HPDE6-E6E7 (cell line): ENCODE data around the gene ZBTB32.

Experiments
- DNase-seq: peaks from one replicate; pipeline ENCODE4 v3.0.0; 2011; ENCODE audit warnings: missing footprints; ENCODE audit errors: extremely low spot score

The ZBTB32 gene

DNA sequence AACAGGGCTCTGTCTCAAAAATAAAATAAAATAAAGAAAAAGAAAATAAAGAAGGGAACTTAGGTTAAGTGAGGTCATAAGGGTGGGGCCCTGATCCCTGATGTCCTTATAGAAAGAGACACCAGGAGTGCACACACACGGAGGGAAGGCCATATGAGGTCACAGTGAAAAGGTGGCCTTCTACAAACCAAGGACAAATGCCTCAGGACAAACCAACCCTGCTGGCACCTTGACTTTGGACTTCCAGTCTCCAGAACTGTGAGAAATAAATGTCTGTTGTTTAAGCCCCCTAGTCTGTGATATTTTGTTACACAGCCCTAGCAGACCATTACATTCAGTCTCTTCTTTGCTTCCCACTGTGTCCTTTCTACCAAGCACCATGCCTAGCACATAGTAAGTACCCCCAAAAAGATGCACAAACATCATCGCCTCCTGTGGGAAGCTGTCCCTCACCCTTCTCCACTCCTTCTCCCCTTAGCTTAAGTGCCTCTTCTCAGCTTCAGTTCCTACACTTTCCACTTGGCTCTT, 8.4 kb upstream of the ZBTB32 start:
- no peak for DNase-seq

DNA sequence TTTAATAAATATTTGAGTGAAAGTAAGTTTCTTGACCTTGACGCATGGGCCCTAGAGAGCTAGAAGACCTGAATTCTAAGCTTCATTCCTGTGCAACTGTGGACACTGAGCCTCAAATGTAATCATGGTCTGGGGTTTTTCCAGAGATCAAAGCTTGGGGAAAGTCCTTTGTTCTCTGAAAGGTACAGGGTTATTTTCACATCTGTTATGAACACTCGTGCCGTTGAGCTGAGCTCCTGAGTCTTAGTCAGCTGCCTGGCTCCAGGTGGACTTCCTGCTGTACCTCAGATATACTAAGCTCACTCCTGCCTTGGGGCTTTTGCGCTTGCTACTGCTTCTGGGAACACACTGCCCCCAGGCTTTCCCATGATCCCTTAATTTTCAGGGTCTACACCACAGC, 7.5 kb upstream of the ZBTB32 start:
- DNase-seq = no peak

DNA sequence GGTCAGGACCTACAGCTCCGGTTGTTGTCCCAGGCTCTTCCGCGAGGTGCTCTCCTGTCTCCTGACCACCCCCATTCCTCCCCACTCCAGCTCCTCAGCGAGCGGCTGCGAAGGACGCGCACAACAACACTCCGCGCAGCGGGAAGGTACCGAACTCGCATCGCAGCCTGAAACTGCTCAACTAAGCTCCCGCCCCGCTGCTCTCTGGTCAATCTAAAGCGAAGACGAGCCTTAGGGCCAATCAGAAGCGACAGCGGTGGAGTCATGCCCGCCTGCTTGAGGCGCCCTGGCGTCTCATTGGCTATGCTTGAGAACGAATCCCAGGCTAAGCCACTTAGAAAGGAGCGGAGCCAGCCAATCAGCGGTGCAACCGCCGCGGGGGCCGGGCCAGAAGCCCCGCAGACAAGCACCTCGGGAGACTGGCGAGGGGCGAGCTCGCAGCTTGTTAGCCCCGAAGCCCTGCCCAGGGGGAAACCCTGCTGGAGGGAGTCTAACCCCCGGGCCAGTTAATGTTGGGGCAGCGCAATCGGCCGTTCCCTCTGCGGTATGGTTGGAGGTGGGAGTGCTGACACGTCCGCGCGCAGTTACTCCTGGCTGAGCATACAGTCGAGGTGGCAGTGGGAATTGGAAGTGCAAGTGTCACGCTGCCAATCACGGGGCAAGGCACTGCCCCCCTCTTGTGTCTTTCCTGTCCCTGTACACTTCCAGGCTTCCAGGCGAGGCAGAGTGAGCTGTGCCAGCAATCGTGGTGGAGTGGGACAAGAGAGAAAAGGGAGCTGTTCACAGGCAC, 1.9 kb upstream of the ZBTB32 start:
- peak; percentile 98 for DNase-seq

DNA sequence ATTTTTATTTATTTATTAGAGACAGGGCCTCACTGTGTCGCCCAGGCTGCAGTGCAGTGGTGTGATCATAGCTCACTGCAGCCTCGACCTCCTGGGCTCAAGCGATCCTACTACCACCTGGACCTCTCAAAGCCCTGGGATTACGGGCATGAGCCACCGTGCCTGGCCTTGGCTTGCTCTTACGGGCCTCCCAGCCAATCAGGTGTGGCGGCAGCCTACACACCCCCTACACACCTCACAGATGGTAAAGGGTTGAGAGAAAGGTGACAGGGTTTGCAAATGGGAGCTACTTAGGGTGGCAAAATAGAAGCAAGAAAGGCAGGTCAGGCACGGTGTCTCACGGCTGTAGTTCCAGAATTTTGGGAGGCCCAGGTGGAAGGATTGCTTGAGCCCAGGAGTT, 1.0 kb upstream of the ZBTB32 start:
- no peak for DNase-seq

DNA sequence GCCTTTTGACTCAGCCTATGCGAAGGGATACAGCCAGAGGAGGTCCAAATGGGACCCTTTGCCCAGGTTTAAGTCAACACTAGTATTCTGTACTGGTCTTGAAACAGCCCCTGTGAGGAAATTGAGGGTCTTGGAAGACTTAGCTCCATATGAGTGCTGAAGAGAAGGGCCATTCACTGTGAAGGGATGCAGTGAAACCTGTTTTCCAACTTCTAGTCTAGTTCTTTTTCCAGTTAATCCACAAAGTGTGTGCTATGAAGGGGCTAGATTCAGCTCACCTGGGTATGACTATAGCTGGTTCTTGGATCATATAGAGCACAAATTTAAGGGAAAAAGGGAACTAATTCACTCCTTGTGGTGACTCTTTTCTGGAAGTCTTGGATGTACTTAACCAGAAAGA, 4.0 kb downstream of the ZBTB32 start:
- DNase-seq = no peak

DNA sequence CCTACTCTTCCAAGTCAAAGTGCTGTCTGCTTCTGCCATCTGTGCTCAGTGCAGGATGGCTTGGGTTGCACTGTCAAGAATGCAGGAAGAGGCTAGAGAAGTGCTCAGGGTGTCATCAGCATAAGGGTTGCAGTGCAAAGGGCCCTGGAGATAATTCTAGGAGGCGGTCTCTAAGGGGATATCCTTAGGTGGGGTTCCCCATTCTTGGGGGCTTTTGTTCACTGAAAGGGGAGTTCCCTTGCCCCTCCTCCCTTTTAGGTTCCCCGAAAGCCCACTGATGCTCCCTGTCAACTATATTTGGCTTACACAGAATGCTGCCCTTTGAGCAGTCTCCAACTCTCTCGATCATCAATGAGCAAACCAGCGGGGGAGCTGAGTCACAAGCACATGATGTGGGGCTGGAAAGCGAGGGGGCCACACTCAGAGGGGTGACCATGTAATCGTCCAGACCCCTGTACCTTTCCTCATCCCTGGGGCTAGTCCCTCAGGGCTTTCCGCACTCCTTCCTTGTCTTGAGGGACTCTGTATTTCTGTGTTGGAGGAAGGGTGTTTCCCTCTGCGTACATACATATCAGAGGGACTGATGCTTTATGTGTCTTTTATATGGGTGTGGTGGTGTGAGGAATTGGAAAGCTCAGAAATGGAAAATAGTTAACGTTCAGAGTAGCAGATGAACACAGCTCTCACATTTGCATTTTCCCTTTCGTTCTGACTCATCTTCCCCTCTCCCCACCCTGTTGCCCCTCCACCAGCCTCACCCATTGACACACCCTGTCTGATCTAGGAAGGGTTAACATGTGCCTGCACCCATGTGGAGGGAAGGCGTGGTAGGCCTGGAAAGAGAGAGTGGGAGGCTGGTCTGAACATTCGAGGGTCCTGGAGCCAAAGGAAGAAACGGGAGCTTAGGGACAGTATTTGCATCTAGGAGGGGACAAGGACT, 6.7 kb downstream of the ZBTB32 start:
- DNase-seq = no peak

DNA sequence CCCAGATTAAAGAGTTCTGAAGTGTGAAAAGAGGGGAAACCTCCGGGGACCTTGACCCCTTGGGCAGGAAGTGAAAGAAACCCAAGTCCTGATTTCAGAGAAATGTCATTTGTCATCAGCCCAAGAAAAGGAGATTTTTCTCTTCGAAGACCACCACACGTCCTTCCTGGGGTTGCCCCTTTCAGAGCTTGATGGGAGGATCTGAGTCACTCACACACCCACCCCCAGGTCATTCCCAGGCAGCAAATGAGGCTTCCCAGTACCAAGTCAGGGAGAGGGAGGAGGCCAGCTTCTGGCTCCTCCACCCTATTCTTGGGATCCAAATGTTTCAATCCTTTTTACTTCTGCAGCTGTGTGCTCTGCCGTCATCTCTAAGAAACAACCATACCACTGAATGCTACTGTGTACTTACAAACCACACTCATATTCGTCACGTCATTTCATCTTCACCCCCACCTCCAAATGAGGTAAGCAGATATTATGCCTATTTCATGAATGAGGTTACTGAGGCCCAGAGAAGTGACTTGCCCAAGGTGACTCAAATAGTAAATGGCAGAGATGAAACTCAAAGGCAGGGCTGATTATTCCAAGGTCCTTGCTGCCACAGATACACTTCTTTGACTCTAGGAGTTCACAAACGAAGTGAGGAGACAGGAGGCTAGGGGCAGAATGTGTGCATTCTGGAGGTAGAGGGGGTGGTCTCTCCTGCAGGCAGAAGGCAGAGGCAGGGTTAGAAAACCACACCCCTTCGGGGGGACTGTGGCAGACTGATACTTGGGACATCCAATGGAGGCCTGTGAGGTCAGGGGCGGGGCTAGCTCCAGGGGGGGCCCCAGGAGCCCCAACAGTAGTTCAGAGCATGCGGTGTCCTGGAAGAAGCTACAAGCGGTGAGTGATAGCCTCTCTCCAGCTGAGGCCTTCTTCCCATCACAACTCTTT, 8.5 kb downstream of the ZBTB32 start:
- no peak for DNase-seq

DNA sequence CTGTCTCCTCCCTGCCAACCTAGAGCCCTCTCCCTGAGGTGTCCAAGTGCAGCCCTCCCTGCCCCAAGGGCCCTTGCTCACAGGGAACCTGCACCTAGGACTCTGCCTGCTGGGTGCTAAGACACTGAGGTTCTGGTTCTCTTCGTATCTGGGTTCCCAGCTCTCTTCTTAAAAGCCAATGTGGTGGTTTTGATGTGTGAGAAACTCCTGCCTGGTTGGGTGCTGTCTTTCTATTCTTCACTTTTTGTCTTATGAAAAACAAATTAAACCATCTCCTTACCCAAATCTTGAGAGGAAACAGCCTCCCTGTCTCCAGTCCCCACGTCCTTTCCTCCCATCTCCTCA, 9.1 kb downstream of the ZBTB32 start:
- no peak for DNase-seq

DNA sequence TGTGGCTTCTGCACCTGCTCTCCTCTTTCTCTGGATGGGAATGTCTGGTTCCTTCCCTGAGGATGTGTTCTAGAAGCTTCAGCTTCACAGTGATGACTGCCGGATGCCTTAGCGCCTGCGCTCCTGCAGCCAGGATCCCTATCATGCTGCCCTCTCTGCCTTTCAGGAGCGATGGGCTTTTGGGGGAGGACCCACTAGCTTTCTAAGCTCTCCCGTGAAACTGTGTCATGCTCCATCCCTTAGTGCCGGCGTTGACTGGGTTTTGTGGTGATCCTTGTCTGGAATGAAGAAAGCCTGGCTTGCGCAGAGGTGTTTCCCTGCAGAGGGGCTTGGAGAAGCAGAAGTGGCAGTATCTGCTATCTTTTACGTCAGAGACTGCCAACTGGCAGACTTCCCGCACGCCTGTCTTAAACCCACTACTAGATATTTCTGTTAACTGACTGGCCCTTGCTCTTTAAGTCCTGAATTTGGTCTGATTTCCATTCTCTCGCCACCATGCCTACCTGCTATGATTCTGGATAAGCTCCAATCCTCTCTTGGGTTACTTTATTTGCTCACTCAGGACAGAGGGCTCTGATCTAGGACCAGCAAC, 9.6 kb downstream of the ZBTB32 start:
- DNase-seq = no peak

DNA sequence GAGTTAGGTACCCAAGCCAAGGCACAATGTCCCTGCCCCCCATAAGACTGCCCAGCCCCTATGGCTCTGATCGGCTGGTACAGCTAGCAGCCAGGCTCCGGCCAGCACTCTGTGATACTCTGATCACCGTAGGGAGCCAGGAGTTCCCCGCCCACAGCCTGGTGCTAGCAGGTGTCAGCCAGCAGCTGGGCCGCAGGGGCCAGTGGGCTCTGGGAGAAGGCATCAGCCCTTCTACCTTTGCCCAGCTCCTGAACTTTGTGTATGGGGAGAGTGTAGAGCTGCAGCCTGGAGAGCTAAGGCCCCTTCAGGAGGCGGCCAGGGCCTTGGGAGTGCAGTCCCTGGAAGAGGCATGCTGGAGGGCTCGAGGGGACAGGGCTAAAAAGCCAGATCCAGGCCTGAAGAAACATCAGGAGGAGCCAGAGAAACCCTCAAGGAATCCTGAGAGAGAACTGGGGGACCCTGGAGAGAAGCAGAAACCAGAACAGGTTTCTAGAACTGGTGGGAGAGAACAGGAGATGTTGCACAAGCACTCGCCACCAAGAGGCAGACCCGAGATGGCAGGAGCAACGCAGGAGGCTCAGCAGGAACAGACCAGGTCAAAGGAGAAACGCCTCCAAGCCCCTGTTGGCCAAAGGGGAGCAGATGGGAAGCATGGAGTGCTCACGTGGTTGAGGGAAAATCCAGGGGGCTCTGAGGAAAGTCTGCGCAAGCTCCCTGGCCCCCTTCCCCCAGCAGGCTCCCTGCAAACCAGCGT, 10.4 kb downstream of the ZBTB32 start:
- no peak for DNase-seq

DNA sequence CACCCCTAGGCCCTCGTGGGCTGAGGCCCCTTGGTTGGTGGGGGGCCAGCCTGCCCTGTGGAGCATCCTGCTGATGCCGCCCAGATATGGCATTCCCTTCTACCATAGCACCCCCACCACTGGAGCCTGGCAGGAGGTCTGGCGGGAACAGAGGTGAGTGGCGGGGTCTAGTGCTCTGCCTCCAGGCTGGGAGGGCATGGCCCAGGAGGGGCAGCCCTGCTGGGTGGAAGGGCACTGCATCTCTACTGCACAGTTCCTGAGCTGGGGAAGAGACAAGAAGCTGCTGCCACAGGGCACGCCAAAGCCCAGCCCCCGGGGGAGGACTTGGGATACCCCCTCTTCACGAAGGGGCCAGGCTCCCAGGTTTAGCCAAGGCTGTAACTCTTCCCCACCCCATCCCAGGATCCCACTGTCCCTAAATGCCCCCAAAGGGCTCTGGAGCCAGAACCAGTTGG, 11.0 kb downstream of the ZBTB32 start:
- DNase-seq = no peak

DNA sequence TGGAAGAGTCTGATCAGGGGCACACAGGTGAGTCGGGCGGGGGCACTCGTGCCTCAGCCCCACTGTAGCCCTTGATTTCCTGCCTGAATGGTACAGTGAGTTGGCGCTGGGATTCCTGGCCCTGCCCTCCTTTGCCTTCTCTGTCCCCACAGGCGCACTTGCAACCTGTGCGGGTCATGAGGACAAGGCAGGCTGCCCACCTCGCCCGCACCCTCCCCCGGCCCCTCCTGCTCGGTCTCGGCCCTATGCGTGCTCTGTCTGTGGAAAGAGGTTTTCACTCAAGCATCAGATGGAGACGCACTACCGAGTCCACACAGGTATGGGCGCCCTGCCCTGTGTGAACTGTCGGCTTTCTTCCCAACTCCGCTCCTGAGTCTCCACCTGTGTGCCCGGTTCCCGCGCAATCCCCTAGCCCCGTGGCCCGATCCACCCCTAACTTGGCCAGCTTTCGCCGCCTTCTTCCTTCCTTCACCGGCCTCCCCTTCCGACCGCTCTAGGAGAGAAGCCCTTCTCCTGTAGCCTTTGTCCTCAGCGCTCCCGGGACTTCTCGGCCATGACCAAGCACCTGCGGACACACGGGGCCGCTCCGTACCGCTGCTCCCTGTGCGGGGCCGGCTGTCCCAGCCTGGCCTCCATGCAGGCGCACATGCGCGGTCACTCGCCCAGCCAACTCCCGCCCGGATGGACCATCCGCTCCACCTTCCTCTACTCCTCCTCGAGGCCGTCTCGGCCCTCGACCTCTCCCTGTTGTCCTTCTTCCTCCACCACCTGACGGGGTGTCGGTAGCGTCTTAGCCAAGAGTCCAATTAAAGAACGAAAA, 11.8 kb downstream of the ZBTB32 start:
- DNase-seq = peak; percentile 49

DNA sequence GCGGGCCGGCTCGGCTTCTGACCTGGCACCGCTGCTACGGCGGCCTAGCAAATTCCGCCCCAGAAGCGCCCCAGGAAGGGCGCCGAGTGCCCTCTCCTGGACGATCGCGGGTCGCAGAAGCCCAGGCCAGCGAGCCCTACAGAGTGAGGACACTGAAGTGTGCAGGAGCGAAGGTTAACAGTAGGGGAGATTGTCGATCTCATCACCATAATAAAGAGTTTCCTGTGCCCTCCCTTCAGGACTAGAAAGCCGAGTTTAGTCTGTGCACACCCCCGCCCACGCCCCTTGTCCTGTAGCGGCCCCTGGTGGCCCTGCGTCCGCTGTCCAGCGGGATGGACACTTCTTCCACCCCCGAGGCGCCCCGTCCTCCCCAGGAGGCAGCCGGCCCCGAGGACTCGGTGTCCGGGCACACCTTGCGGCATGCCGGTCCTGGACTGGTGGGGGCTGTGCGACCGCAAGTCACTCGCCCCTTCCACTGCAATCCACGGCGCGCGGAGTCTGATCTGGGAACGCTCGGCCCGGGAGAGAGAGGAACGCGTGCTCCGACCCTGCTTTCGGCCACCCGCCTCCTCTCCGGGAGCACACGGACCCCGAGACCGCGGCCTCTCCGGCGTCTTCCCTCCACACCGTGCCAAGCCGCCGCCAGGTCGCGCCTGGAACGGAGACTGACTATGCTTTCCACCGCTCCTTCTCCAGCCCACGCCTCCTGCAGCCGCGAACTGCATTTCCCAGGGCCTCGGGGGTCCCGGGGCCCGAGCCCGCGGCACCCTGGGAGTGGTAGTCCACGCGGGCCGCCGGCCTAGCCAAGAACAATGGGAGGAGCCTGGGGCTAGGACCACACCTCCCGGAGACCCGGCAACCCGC, 12.7 kb downstream of the ZBTB32 start:
- DNase-seq = peak; percentile 98

DNA sequence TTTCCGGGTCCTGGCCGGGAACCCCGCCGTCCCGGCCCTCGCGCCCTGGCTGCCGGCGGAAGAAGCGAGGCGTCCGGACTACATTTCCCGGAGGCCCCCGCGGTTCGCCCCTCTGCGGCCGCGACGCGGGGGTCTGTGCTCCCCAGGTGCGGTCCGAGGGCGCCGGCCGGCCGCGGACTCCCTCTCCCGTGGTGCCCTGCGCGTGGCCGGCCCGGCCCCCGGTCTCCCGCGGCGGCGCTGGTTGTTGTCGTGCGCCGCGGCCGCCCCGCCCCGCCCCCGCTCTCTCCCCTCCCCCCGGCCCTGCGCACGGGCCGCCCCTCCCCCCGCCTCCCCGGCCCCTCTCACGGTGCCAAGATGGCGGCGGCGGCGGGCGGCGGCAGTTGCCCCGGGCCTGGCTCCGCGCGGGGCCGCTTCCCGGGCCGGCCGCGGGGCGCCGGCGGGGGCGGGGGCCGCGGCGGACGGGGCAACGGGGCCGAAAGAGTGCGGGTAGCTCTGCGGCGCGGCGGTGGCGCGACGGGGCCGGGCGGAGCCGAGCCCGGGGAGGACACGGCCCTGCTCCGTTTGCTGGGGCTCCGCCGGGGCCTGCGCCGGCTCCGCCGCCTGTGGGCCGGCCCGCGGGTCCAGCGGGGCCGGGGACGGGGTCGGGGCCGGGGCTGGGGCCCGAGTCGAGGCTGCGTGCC, 13.4 kb downstream of the ZBTB32 start, which contains the start of gene KMT2B:
TSS of gene KMT2B (plus strand) at position 339 of the 680 bp plus-strand sequence. CDS start at position 355, 16 bp downstream.
- DNase-seq = no peak

DNA sequence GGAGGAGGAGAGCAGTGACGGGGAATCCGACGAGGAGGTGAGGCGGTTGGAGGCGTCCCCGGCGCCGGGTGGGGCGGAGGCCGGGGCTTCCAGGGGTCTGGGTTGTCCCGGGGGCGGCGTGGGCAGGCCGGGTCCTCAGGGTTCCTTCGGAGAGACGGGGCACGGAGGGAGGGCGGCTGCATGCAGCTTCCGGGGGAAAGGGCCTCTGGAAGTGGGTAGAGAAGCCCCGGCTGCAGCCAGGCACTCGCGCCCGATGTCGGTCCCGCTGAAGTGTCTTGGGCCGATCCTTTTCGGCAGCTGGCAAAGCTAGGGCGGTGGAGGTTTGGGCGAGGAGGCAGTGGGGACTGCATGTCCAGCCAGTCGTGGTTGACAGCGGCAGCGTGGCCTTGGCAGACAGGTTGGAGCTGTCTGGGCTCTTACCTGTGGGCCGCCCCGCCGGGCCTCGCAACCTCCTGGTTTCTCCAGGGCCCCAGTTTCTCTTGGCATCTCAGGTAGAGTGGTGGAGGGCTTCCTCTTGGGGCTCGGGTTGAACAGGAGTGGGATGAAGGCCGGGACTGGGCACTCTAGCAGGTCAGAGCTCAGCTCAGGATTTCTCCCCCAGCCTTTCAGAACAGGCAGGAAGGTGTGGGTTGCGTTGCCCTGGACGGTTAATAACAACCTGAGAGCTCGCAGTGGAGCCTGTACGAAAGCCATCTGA, 14.1 kb downstream of the ZBTB32 start:
- DNase-seq = no peak

DNA sequence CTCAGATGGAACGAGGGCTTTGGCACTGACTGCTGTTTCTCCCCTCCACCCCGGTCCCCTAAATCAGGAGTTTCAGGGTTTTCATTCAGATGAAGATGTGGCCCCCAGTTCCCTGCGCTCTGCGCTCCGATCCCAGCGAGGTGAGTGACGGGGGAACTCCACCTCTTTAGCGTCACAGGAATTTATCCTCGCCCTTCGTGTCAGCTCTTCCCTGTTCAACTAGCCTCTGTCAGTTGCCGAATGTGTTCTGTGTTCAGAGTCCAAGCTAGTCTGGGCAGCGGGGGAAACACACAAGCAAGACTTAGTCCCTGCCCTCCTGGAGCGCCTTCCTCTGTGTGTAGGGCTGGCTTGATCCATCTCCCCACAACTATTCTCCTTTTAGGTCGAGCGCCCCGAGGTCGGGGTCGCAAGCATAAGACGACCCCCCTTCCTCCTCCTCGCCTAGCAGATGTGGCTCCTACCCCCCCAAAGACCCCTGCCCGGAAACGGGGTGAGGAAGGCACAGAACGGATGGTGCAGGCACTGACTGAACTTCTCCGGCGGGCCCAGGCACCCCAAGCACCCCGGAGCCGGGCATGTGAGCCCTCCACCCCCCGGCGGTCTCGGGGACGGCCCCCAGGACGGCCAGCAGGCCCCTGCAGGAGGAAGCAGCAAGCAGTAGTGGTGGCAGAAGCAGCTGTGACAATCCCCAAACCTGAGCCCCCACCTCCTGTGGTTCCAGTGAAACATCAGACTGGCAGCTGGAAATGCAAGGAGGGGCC, 15.2 kb downstream of the ZBTB32 start:
- DNase-seq = no peak

DNA sequence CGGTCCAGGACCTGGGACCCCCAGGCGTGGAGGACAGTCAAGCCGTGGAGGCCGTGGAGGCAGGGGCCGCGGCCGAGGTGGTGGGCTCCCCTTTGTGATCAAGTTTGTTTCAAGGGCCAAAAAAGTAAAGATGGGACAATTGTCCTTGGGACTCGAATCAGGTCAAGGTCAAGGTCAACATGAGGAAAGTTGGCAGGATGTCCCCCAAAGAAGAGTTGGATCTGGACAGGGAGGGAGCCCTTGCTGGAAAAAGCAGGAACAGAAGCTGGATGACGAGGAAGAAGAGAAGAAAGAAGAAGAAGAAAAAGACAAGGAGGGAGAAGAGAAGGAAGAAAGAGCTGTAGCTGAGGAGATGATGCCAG, 15.8 kb downstream of the ZBTB32 start:
- DNase-seq = no peak
